Peyer's patch (tissue), 4 donors: ENCODE results near the gene TRMT11. TPM values are rescaled to one million over a fixed set of nuclear protein-coding genes. Genes with fewer than 3 reads are reported as not detected.

Experiments used
- DNase-seq, 3 donors: peaks; one replicate each; pipeline ENCODE4 v3.0.0-alpha.2; 2017 to 2019
- H3K27ac ChIP-seq, 4 donors: fragments of 200-600 bp; sonication (generic); one replicate each; pipeline ENCODE4 v1.5.1; 2016 to 2019
- H3K27me3 ChIP-seq, 2 donors: fragments of 200-600 bp; sonication (generic); one replicate each; pipeline ENCODE4 v1.5.1; 2019
- H3K36me3 ChIP-seq, 3 donors: fragments of 200-600 bp; sonication (generic); one replicate each; pipeline ENCODE4 v1.5.1; 2016 to 2019
- H3K4me1 ChIP-seq, 4 donors: fragments of 200-600 bp; sonication (generic); one replicate each; pipeline ENCODE4 v1.5.1; 2016 to 2019
- H3K4me3 ChIP-seq, 4 donors: fragments of 200-600 bp; sonication (generic); 1 replicate in 3 of 4; 2 replicates in 1 of 4; pipeline ENCODE4 v1.5.1; 2016 to 2019; ENCODE audit warnings: mild to moderate bottlenecking in 1 of 4
- H3K9me3 ChIP-seq, 4 donors: fragments of 200-600 bp; sonication (generic); one replicate each; pipeline ENCODE4 v1.5.1; 2016 to 2019; ENCODE audit warnings: mild to moderate bottlenecking in 1 of 4
- CTCF ChIP-seq, 6 experiments: fragments of 450-650 bp in 4 of 6; fragments of 200-600 bp in 2 of 6; sonication (generic) in 1 of 6; IDR thresholded peaks; one replicate each; pipeline ENCODE4 v1.5.1; 2017 to 2019; ENCODE audit warnings: antibody characterized with exemption in 6 of 6, mild to moderate bottlenecking in 3 of 6, moderate library complexity in 1 of 6
- POLR2A ChIP-seq, 2 donors: fragments of 450-650 bp; IDR thresholded peaks; one replicate each; pipeline ENCODE4 v1.5.1; 2017; ENCODE audit warnings: antibody characterized with exemption in 2 of 2, mild to moderate bottlenecking in 2 of 2, moderate library complexity in 2 of 2
- total RNA-seq, 4 donors: library from RNA; depleted of rRNA; stranded (reverse); fragments of >200 nt; gene quantifications; one replicate each; pipeline ENCODE4 v1.1.0, GENCODE V29; 2016

TRMT11 gene
- total RNA-seq, 4 donors from 2014 or later = 36.6 to 60.2 (median 51.2) TPM

GRCh38 chr6:126002755-126003679 lies 16.7 kb downstream of the TRMT11 start:
- Histone ChIP-seq H3K27ac (no peak overlapping the region), H3K4me1 (no peaks in the 10 kb centered on the region), H3K4me3 (no peak overlapping the region), H3K27me3 (no peaks in the 10 kb centered on the region), H3K36me3 (peaks cover 0 to 35% (median 0%) of the 10 kb centered on the region in 3 donors), H3K9me3 (no peaks in the 10 kb centered on the region)
- no peak for DNase-seq
- TF ChIP-seq POLR2A (IDR thresholded peaks at IDR 0.05) (no peak), CTCF (IDR thresholded peaks at IDR 0.05) (no peak)

- no peak for TF ChIP-seq CTCF (IDR thresholded peaks at IDR 0.05)
- no peak for TF ChIP-seq POLR2A (IDR thresholded peaks at IDR 0.05)
- peaks cover 0 to 40% (median 0%) of the 10 kb centered on the region in 3 donors for H3K36me3 ChIP-seq
- H3K27me3 ChIP-seq = no peaks in the 10 kb centered on the region
- H3K4me3 ChIP-seq = no peak overlapping the region
- no peaks in the 10 kb centered on the region for H3K9me3 ChIP-seq
- H3K27ac ChIP-seq = no peak overlapping the region
- H3K4me1 ChIP-seq = no peaks in the 10 kb centered on the region
- DNase-seq = no peak
Observed at GRCh38 chr6:126007800-126008199, 21.5 kb downstream of the TRMT11 start.

- Histone ChIP-seq H3K4me1 (no peaks in the 10 kb centered on the region), H3K36me3 (peaks cover 0 to 62% (median 0%) of the 10 kb centered on the region in 3 donors), H3K9me3 (no peaks in the 10 kb centered on the region), H3K27me3 (no peaks in the 10 kb centered on the region), H3K27ac (no peak overlapping the region), H3K4me3 (no peak overlapping the region)
- TF ChIP-seq POLR2A (IDR thresholded peaks at IDR 0.05) (no peak), CTCF (IDR thresholded peaks at IDR 0.05) (no peak)
- DNase-seq = no peak
Observed at GRCh38 chr6:126010040-126010439, 23.7 kb downstream of the TRMT11 start.

GRCh38 chr6:126015863-126016262 lies 29.5 kb downstream of the TRMT11 start:
- Histone ChIP-seq H3K27me3 (no peaks in the 10 kb centered on the region), H3K4me1 (no peaks in the 10 kb centered on the region), H3K4me3 (no peak overlapping the region), H3K36me3 (peaks cover 0 to 88% (median 0%) of the 10 kb centered on the region in 3 donors), H3K9me3 (no peaks in the 10 kb centered on the region), H3K27ac (no peak overlapping the region)
- TF ChIP-seq POLR2A (IDR thresholded peaks at IDR 0.05) = no peak
- TF ChIP-seq CTCF (IDR thresholded peaks at IDR 0.05) = no peak
- DNase-seq = no peak

GRCh38 chr6:126016591-126016990 lies 30.3 kb downstream of the TRMT11 start:
- H3K4me3 ChIP-seq = no peak overlapping the region
- H3K4me1 ChIP-seq = no peaks in the 10 kb centered on the region
- peaks cover 0 to 89% (median 0%) of the 10 kb centered on the region in 3 donors for H3K36me3 ChIP-seq
- H3K27ac ChIP-seq = no peak overlapping the region
- no peaks in the 10 kb centered on the region for H3K27me3 ChIP-seq
- H3K9me3 ChIP-seq = no peaks in the 10 kb centered on the region
- DNase-seq = no peak
- TF ChIP-seq CTCF (IDR thresholded peaks at IDR 0.05) (no peak), POLR2A (IDR thresholded peaks at IDR 0.05) (no peak)
